ENCODE data around the gene KRTAP9-8. TPM values are rescaled to one million over a fixed set of nuclear protein-coding genes. Genes with fewer than 3 reads are reported as not detected.
"Not testable (repeated sequence)": the region's sequence is repeated elsewhere in the genome, so short reads cannot be mapped to it uniquely, and the experiment has no call there.

Gene KRTAP9-8
- total RNA-seq, 1 experiment from 2014 or later: not detected

DNA sequence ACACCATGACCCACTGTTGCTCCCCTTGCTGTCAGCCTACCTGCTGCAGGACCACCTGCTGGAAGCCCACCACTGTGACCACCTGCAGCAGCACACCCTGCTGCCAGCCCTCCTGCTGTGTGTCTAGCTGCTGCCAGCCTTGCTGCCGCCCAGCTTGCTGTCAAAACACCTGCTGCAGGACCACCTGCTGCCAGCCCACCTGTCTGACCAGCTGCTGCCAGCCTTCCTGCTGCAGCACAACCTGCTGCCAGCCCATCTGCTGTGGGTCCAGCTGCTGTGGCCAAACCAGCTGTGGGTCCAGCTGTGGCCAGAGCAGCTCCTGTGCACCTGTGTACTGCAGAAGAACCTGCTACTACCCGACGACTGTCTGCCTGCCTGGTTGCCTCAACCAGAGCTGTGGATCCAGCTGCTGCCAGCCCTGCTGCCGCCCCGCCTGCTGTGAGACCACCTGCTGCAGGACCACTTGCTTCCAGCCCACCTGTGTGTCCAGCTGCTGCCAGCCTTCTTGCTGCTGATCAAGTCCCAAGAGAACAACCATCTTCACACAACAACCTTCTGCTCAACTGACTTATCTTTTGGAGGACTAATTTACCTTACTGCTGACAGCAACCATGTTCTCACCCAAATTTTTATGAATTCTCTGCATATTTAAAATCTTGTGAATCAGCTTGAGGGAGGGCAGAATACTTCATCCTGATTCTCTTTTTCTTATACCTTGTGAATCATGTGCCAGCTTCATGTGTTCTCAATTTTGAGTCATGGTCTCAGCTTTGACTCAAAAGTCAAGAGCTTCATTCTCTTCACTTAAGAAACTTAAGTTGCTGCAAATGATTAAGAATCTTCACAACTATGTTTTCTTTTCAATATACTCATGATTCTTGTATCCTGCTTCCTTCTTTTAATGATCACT lies 17.8 kb downstream of the KRTAP9-8 start, which contains the start of gene KRTAP9-9:
Gene KRTAP9-9 (plus strand): TSS at position 4 of the 910 bp plus-strand sequence.
- not testable (repeated sequence) for DNase-seq (ENCODE audit: low spot score)

DNA sequence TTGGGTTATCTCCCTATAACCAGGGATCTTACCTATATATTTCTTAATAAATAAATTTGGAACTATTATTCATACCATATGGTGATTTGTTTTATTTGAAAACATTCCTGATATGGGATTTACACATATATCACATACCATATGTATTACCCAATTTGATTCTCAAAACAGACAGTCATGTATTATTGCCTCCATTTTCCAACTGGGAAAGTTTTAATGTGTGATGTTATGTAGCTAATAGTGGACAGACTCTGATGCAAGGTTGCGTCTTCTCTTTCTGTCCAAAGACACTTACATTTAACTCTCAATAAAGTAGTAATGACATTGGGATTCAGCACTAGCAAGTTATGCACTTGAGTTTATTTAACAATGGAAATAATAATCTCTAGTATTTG lies 18.5 kb downstream of the KRTAP9-8 start:
- no peak for DNase-seq (ENCODE audit: low spot score)

DNA sequence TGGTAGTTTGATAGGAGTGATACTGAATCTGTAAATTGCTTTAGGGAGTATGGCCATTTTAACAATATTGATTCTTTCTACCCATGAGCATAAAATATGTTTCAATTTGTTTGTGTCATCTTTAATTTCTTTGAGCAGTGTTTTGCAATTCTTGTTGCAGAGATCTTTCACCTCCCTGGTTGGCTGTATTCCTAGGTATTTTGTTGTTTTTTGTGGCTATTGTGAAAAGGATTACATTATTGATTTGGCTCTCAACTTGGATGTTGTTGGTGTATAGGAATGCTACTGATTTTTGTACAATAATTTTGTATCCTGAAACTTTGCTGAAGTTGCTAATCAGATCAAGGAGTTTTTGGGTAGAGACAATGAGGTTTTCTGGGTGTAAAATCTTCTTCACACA lies 20.6 kb downstream of the KRTAP9-8 start:
- no peak for DNase-seq (ENCODE audit: low spot score)

DNA sequence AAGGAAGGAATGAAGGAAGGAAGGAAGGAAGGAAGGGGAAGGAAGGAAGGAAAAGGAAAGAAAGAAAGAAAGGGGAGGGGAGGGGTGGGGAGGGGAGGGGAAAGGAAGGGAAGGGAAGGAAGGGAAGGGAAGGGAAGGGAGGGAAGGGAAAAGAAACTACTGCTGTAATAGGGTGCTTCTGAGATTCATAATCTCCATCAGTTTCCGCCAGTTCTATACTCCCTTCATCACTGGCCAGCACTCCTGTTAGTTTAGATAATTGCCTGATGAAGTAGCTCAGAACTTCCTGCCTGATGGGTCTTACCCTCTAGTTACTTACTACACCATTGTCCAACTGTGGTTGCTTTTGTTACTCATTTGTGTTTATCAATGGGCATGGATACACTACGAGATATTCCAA lies 25.4 kb downstream of the KRTAP9-8 start:
- DNase-seq (ENCODE audit: low spot score): no peak

DNA sequence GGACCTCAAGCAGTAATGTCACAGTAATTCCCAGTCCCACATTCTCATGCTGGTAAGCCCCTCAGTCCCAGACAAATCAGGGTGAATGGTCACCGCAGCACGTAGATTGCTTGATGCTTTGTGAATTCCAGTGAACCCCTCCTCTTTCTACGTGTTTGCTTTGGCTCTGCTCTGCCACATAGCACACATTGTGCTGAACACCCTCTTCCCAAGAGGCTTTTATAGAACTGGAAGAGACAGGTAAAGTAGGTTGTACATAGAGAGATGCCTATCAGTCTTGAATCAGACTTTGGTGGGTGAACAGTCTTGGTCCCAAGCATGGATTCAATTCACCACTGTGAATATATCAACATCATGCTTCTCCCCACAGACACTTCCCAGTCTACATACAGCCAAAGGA lies 26.8 kb downstream of the KRTAP9-8 start:
- DNase-seq (ENCODE audit: low spot score): no peak

DNA sequence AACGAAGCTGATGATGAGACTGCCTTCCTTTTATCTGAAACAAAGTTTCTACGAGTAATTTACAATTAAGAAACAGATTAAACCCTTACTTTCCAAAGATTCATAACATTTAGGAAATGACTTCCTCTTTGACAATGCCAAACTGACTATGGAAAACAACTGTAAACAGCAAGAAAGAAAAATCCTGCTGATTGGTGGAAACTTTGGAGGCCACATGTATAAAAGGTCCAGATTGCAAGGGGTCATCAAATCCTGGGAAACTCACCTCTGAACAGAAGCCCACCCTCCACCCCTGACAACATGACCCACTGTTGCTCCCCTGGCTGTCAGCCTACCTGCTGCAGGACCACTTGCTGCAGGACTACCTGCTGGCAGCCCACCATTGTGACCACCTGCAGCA lies 27.3 kb downstream of the KRTAP9-8 start, which contains the start of gene KRTAP9-6:
Gene KRTAP9-6 (plus strand): TSS at position 301 of the 400 bp plus-strand sequence. CDS start 0 bp downstream, at position 301.
- DNase-seq (ENCODE audit: low spot score): no peak

DNA sequence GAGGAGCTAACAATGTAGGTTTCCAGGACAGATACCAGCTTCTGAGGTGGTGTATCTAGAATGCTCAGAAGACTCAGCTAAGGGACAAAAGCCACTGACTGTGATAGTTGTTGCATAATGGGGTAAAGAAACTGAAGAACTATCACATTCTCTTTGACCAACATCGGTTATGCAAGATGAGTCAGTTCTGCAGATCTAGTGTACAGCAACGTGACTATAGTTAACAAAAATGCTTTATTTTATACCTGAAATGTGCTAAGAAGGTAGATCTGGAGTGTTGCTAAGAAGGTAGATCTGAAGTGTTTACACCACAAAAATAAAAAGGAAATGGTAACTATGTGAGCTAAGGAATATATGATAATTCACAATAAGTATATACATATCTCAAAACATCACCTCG lies 29.9 kb downstream of the KRTAP9-8 start:
- no peak for DNase-seq (ENCODE audit: low spot score)

DNA sequence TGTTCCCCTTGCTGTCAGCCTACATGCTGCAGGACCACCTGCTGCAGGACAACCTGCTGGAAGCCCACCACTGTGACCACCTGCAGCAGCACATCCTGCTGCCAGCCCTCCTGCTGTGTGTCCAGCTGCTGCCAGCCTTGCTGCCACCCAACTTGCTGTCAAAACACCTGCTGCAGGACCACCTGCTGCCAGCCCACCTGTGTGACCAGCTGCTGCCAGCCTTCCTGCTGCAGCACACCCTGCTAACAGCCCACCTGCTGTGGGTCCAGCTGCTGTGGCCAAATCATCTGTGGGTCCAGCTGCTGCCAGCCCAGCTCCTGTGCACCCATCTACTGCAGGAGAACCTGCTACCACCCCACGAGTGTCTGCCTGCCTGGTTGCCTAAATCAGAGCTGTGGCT lies 33.5 kb downstream of the KRTAP9-8 start:
- DNase-seq (ENCODE audit: low spot score): not testable (repeated sequence)

DNA sequence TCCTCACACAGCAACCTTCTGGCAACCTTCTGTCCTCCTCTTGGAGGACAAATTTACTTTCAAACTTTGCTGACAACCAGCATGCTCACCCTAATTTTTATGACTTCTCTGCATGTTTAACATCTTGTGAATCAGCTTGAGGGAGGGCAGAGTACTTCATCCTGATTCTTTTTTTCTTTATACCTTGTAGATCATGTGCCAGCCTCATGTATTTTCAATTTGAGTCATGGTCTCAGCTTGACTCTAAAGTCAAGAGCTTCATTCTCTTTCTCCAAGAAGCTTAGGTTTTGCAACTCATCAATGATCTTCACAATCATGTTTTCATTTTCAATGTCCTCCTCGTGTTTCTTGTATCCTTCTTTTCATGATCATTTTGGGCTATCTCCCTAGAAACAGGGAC lies 34.1 kb downstream of the KRTAP9-8 start:
- DNase-seq (ENCODE audit: low spot score): no peak

DNA sequence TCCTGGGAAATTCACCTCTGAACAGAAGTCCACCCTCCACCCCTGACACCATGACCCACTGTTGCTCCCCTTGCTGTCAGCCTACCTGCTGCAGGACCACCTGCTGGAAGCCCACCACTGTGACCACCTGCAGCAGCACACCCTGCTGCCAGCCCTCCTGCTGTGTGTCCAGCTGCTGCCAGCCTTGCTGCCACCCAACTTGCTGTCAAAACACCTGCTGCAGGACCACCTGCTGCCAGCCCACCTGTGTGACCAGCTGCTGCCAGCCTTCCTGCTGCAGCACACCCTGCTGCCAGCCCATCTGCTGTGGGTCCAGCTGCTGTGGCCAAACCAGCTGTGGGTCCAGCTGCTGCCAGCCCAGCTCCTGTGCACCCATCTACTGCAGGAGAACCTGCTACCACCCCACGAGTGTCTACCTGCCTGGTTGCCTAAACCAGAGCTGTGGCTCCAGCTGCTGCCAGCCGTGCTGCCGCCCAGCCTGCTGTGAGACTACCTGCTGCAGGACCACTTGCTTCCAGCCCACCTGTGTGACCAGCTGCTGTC lies 37.9 kb downstream of the KRTAP9-8 start, which contains the start of gene KRTAP9-7:
Gene KRTAP9-7 (plus strand): TSS at position 51 of the 543 bp plus-strand sequence. CDS start 0 bp downstream, at position 51.
- DNase-seq (ENCODE audit: low spot score): not testable (repeated sequence)

DNA sequence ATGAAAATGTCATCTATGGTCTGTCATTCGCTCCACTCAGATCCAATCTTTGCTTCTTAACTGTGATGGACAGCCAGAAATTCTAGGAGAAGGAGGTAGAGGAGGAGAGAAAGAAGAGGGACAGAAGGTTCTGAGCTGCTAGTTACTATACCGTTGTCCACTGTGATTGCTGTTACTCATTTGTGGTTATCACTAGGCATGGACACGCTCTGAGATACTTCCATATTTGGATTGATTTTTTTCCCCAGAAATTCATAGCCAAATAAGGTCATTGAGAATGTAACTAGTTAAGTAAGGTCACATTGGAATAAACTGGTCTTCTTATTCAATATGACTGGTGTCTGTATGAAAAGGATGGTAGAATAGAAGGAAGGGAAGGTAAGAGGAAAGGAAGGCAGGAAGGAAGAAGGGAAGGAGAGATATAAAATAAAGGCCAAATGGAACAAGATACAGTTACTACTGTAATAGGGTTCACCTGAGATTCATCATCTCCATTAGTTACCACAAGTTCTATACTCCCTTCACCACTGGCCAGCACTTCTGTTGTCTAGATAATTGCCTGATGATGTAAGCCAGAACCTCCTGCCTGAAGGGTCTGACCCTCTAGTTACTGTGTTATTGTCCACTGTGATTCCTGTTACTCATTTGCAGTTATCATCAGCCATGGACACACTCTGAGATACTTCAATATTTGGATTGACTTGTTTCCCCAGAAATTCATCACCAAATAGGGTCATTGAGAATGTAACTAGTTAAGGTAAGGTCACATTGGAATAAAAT lies 40.6 kb downstream of the KRTAP9-8 start:
- no peak for DNase-seq (ENCODE audit: low spot score)

DNA sequence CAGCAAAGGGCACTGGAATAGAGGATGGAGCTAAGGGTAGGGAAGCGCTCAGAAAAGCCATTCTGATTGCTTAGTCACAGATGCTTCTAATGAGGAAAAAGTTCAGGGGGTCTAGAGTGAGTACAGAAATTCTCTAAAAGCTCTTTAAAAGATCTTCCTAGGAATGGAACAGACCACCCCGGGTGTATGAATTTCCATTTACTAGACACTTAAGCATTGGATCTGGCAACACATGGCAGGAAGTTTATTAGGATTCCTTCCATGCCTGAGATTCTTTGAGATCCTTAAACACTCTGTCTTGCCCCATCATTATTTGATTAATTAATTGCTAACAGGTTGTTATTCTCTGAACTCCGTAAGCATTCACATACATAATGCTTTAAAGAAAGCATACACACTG lies 46.2 kb downstream of the KRTAP9-8 start:
- DNase-seq (ENCODE audit: low spot score): no peak

DNA sequence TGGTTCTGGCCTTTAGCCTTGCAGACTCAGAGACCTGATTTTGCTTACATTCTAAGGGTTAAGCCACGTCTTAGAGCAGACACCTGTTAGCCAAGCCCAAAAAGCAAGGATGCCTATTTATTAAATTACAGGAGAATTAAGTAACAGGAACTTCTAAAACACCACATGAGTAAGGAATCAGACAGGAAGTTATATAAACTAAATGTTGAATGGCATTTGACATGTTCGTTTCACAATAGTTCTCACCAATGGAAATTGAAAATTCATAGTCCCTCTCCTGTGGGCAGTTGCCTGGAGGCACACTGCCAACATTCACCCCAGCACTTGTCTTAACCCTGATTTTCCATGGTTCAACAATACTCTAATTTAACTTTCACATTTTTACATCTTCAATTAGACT lies 46.7 kb downstream of the KRTAP9-8 start:
- DNase-seq (ENCODE audit: low spot score): no peak

DNA sequence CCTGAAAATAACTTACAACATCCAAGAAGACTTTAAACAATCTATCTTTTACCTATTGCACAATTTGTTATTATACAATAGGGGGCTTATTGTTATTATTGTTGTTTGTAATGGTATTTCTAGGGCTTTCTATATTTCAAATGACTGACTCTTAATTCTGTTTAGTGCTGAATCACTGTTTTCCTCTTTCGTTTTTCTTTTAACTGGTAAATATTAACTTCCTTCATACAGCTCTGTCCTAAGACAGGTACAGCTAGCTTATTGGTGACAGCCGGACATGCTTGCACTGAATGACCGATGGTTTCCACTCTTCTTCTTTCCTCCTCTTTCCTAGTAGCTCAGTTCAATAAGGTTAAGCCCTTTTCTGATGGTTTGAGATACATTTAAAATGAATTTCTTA lies 49.3 kb downstream of the KRTAP9-8 start:
- no peak for DNase-seq (ENCODE audit: low spot score)

Small RNA genes within 50 kb of the gene (small RNA-seq; reads per million reads assigned to genes)
- not detected for gene KRTAP9-10P

Other genes with a start within 250 kb of the KRTAP9-8 start
- not detected in 2 replicates for gene KRTAP3-3, start 243.8 kb upstream of the KRTAP9-8 start, total RNA-seq (2014; rRNA removed; shearing (Covaris generic))
- gene KRTAP3-2, start 238.1 kb upstream of the KRTAP9-8 start, total RNA-seq (2014; rRNA removed; shearing (Covaris generic)): not detected in 2 replicates
- gene KRTAP3-1, start 228.9 kb upstream of the KRTAP9-8 start, total RNA-seq (2014; rRNA removed; shearing (Covaris generic)): not detected in 2 replicates
- not detected in 2 replicates for gene KRTAP1-5, start 210.8 kb upstream of the KRTAP9-8 start, total RNA-seq (2014; rRNA removed; shearing (Covaris generic))
- not detected in 2 replicates for gene KRTAP1-4, start 207.8 kb upstream of the KRTAP9-8 start, total RNA-seq (2014; rRNA removed; shearing (Covaris generic))
- not detected in 2 replicates for gene KRTAP1-3, start 203.1 kb upstream of the KRTAP9-8 start, total RNA-seq (2014; rRNA removed; shearing (Covaris generic))
- 0.42 and 0.64 TPM in 2 replicates for gene KRTAP1-1, start 196.5 kb upstream of the KRTAP9-8 start, total RNA-seq (2014; rRNA removed; shearing (Covaris generic))
- gene KRTAP2-1, start 190.7 kb upstream of the KRTAP9-8 start, total RNA-seq (2014; rRNA removed; shearing (Covaris generic)): not detected in 2 replicates
- not detected in 2 replicates for gene KRTAP2-2, start 182.8 kb upstream of the KRTAP9-8 start, total RNA-seq (2014; rRNA removed; shearing (Covaris generic))
- not detected in 2 replicates for gene KRTAP2-3, start 177.9 kb upstream of the KRTAP9-8 start, total RNA-seq (2014; rRNA removed; shearing (Covaris generic))
- not detected in 2 replicates for gene KRTAP2-4, start 172.1 kb upstream of the KRTAP9-8 start, total RNA-seq (2014; rRNA removed; shearing (Covaris generic))
- not detected in 2 replicates for gene KRTAP4-7, start 153.8 kb upstream of the KRTAP9-8 start, total RNA-seq (2014; rRNA removed; shearing (Covaris generic))
- not detected in 2 replicates for gene KRTAP4-8, start 139.9 kb upstream of the KRTAP9-8 start, total RNA-seq (2014; rRNA removed; shearing (Covaris generic))
- gene KRTAP4-16, start 135.8 kb upstream of the KRTAP9-8 start, total RNA-seq (2014; rRNA removed; shearing (Covaris generic)): not detected in 2 replicates
- gene KRTAP4-9, start 132.6 kb upstream of the KRTAP9-8 start, total RNA-seq (2014; rRNA removed; shearing (Covaris generic)): not detected in 2 replicates
- gene KRTAP4-11, start 119.6 kb upstream of the KRTAP9-8 start, total RNA-seq (2014; rRNA removed; shearing (Covaris generic)): not detected in 2 replicates
- not detected in 2 replicates for gene KRTAP4-12, start 113.8 kb upstream of the KRTAP9-8 start, total RNA-seq (2014; rRNA removed; shearing (Covaris generic))
- gene KRTAP4-6, start 97.5 kb upstream of the KRTAP9-8 start, total RNA-seq (2014; rRNA removed; shearing (Covaris generic)): not detected in 2 replicates
- not detected in 2 replicates for gene KRTAP4-5, start 88.2 kb upstream of the KRTAP9-8 start, total RNA-seq (2014; rRNA removed; shearing (Covaris generic))
- not detected in 2 replicates for gene KRTAP4-4, start 77.3 kb upstream of the KRTAP9-8 start, total RNA-seq (2014; rRNA removed; shearing (Covaris generic))
- gene KRTAP4-3, start 69.8 kb upstream of the KRTAP9-8 start, total RNA-seq (2014; rRNA removed; shearing (Covaris generic)): not detected in 2 replicates
- gene KRTAP4-2, start 59.8 kb upstream of the KRTAP9-8 start, total RNA-seq (2014; rRNA removed; shearing (Covaris generic)): not detected in 2 replicates
- not detected in 2 replicates for gene KRTAP4-1, start 53.1 kb upstream of the KRTAP9-8 start, total RNA-seq (2014; rRNA removed; shearing (Covaris generic))
- not detected in 2 replicates for gene KRTAP9-1, start 48.1 kb upstream of the KRTAP9-8 start, total RNA-seq (2014; rRNA removed; shearing (Covaris generic))
- gene KRTAP9-2, start 11.4 kb upstream of the KRTAP9-8 start, total RNA-seq (2014; rRNA removed; shearing (Covaris generic)): not detected in 2 replicates
- not detected in 2 replicates for gene KRTAP9-3, start 5.5 kb upstream of the KRTAP9-8 start, total RNA-seq (2014; rRNA removed; shearing (Covaris generic))
- not detected in 2 replicates for gene KRTAP9-4, start 11.7 kb downstream of the KRTAP9-8 start, total RNA-seq (2014; rRNA removed; shearing (Covaris generic))
- not detected in 2 replicates for gene KRTAP9-9, start 17.4 kb downstream of the KRTAP9-8 start, total RNA-seq (2014; rRNA removed; shearing (Covaris generic))
- not detected in 2 replicates for gene KRTAP9-6, start 27.4 kb downstream of the KRTAP9-8 start, total RNA-seq (2014; rRNA removed; shearing (Covaris generic))
- not detected in 2 replicates for gene KRTAP9-7, start 37.7 kb downstream of the KRTAP9-8 start, total RNA-seq (2014; rRNA removed; shearing (Covaris generic))
- gene KRTAP29-1, start 64.9 kb downstream of the KRTAP9-8 start, total RNA-seq (2014; rRNA removed; shearing (Covaris generic)): not detected in 2 replicates
- not detected in 2 replicates for gene KRTAP16-1, start 71.3 kb downstream of the KRTAP9-8 start, total RNA-seq (2014; rRNA removed; shearing (Covaris generic))
- gene KRTAP17-1, start 77.7 kb downstream of the KRTAP9-8 start, total RNA-seq (2014; rRNA removed; shearing (Covaris generic)): not detected in 2 replicates
- not detected in 2 replicates for gene KRT33A, start 112.8 kb downstream of the KRTAP9-8 start, total RNA-seq (2014; rRNA removed; shearing (Covaris generic))
- gene KRT33B, start 131.8 kb downstream of the KRTAP9-8 start, total RNA-seq (2014; rRNA removed; shearing (Covaris generic)): not detected in 2 replicates
- gene KRT34, start 144.3 kb downstream of the KRTAP9-8 start, total RNA-seq (2014; rRNA removed; shearing (Covaris generic)): not detected in 2 replicates
- gene KRT31, start 159.6 kb downstream of the KRTAP9-8 start, total RNA-seq (2014; rRNA removed; shearing (Covaris generic)): not detected in 2 replicates
- not detected in 2 replicates for gene KRT37, start 186.6 kb downstream of the KRTAP9-8 start, total RNA-seq (2014; rRNA removed; shearing (Covaris generic))
- gene KRT38, start 203.0 kb downstream of the KRTAP9-8 start, total RNA-seq (2014; rRNA removed; shearing (Covaris generic)): not detected in 2 replicates
- not detected in 2 replicates for gene KRT32, start 229.4 kb downstream of the KRTAP9-8 start, total RNA-seq (2014; rRNA removed; shearing (Covaris generic))
- not detected in 2 replicates for gene KRT35, start 243.2 kb downstream of the KRTAP9-8 start, total RNA-seq (2014; rRNA removed; shearing (Covaris generic))

Data from HT-29 (cell line).